Glomerular visceral epithelial cell (primary cell): ENCODE results near the gene VAC14.
A peak's percentile ranks its signal among the peaks of the same experiment; 100 is the strongest.

Experiments used
- DNase-seq: peaks from one replicate; pipeline ENCODE4 v3.0.0-alpha.2; 2016; ENCODE audit errors: extremely low spot score

The VAC14 gene

DNA sequence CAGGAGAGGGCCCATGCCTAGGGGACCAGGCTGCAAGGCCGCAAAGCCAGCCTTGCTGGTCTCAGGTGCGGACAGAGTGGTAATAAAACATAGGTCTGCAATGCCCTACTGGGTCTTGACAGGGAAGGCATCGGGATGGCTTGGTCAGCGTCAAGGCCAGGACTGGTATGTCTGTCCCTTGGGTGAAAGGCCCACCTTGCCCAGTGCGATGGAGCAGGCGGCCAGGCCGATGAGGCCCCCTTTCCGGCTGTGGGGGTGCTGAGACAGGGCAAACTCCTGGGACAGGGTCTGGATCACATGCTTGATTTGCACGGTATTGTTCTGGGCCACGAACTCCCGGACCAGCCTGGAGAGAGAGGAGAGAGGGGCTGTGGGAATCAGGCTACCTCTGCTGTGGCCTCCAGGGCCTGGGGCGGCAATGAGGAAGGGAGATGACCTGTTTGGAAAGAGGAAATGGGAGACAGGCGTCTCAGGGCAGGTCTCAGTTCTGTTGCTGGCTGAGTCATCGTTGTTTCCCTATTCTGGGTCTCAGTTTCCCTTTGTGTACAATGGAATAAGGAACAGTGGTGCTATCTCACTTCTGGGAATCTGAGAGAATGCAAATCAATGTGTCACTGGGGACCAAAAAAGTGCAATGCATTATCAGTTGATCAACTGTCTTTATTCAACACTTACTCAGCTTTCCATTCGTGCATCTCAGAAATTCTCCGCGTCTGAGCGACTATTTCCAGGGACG lies 14.8 kb downstream of the VAC14 start:
- no peak for DNase-seq

GRCh38 chr16:70784692-70785555 lies 16.0 kb downstream of the VAC14 start:
- no peak for DNase-seq

DNA sequence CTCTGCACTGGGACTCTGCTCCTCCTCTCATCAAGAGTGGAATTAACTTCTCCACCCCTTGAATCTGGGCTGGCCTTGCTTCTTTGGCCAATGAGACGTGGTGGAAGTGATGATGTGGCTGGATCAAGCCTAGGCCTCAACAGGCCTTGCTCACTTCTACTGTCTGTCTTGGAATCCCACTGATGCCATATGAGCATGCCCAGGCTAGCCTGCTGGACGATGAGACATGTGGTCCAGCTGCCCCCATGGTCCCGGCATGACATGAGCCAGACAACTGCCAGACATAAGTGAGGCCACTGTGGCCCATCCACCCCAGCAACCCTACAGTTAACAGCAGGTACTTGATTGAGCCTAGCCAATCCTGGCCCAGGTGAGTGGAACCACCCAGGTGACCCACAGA lies 18.7 kb downstream of the VAC14 start:
- DNase-seq = no peak

GRCh38 chr16:70781800-70782199 lies 19.2 kb downstream of the VAC14 start:
- DNase-seq = no peak

DNA sequence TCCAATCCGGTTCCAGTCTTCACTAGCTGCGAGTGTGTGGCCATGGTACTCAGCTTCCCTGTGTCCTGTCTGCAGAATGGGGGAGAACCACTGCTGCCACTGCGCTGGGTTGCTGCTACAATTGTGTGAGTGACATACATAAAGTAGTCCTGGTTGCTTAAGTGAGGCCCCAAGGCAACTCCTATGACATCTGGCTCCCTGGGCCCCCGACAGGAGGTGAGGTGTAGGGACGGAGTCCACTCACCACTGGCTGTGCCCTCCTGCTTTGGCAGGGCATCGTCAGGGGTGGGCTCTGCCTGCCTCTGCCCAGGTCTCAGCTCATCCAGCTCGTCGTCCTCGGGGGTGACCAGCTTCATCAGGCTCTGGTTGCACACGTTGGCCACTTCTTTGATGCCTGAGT lies 20.4 kb downstream of the VAC14 start:
- no peak for DNase-seq

- DNase-seq = no peak
These were observed 21.6 kb downstream of the VAC14 start for GRCh38 chr16:70779361-70779760.

- DNase-seq = peak; percentile 71
These were observed 22.1 kb downstream of the VAC14 start for GRCh38 chr16:70778901-70779309.

GRCh38 chr16:70777973-70778406 lies 23.0 kb downstream of the VAC14 start:
- DNase-seq = no peak

DNA sequence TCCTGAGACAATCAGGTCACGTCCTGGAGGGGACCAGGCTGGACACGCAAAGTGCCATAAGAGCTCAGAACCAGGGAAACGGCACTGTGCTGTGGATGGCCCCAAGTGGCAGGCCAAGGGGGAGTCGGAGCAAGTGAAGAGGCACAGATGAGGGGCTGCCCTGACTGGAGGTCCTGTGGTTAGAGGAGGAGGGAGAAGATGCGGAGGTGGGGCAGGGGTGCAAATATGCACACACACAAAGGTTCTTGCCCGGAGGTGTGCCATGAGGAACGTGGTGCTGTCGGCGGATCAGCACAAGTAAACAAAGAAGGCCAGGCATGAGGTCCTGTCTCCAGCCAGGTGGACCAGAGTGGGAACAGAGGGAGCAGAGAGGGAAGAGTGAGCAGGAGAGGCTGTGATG lies 23.5 kb downstream of the VAC14 start:
- no peak for DNase-seq

GRCh38 chr16:70775399-70775798 lies 25.6 kb downstream of the VAC14 start:
- no peak for DNase-seq

- DNase-seq = no peak
These were observed 26.7 kb downstream of the VAC14 start for GRCh38 chr16:70774261-70774660.

- no peak for DNase-seq
These were observed 28.5 kb downstream of the VAC14 start for GRCh38 chr16:70772493-70772892.

- DNase-seq = peak; percentile 66
These were observed 30.1 kb downstream of the VAC14 start for GRCh38 chr16:70770626-70771552.

DNA sequence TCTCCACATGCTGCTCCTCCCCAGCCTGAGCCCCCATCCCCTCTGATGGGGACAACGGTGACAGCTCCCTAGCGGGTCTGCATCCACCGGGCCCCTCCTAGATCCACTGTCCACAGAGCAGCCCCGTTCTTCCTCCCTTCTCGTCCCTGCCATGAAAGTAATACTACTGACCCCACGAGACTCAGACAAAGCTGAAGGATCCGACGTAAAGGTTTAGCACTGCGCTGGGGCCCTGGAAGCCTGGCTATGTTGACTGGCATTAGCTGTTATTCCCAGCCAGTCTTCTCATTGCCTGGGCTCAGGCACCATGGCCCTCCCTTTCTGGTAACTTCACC lies 30.7 kb downstream of the VAC14 start:
- DNase-seq = no peak

GRCh38 chr16:70769761-70770160 lies 31.2 kb downstream of the VAC14 start:
- DNase-seq = no peak

DNA sequence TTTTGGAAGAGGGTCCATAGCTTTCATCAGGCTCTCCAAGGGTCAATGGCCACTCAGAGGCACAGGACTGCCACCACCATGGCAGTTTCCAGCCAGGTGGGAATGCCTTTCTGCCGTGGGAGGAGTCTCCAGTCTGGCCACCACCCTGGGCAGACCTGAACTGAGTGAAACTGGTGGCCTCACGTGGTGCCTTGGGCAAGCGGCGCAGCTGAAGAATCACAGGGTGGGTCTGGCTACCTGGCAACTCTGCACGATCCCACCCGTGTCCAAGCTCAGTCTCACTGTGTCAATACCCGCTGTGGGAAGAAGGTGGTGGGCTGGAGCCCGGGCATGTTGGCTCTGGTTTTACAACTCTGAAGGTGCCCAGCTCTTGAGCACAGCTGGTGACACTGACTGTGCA lies 31.8 kb downstream of the VAC14 start:
- no peak for DNase-seq

- no peak for DNase-seq
These were observed 32.8 kb downstream of the VAC14 start for GRCh38 chr16:70768203-70768580.

DNA sequence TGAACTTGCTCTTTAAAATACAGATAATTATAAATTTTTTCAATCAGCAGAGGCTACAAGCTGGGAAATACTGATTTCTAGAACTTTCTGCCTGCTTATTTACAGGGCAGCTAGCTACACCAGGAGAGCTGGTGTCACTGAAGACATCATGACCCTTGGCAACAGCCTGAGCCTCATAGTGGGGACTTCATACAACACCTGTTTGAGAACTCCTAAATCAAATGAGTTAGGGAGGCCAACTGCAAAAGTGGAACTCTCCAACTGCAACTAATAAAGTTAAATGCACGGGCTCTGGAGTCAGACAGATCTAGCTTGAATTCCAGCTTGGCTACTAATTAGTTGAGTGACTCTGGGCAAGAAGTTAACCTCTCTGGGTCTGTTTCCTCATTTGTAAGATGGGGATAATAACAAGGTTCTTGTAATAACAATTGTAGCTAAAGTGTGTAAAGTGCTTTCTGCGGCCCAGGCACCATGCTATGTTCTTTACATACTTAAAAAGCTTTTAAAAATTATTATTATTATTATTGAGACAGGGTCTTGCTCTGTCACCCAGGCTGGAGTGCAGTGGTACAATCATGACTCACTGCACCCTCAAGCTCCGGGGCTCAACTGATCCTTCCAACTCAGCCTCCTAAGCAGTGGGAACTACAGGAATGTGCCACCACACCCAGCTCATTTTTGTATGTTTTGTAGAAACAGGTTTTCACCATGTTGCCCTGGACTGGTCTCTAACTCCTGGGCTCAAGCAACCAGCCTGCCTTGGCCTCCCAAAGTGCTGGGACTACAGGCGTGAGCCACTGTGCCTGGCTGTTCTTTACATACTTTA lies 33.4 kb downstream of the VAC14 start:
- peak; percentile 14 for DNase-seq

DNA sequence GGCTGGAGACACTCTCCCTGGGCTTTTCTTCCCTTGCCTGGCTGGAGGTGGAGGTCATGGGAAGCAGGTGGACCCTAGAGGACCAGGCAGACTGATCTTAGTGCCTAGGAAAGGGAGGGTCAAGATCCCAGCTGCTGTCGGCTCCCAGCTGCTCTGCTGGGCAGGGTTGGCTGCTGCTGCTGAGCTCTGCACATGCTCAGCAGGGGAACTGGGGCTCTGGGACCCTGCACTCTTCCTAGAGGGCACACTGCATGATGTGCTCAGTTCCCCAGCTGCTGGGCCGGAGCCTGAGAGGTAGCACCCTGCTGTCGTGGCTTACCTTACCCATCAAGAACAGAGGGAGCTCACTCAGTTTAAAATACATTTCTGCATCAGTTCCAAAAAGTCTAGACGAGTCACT lies 34.3 kb downstream of the VAC14 start:
- DNase-seq = no peak

DNA sequence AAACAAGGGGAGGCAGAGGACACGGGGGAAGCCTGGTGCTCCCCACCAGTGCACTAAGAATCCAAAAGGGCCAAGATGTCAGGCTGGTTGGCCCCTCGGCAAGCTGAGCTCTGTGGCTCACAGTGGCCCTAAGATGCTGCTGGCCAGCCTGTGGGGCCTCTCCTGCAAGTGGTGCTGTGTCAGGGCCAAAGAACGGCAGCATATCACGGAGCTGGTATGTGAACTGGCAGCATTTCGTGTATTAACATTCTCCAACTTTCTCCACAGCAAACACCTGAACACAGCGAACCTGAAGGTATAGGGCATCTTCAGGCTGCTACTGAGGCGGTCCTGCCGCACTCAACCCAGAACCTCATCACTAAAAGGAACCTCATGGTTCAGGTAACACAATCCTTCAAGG lies 34.8 kb downstream of the VAC14 start:
- no peak for DNase-seq

- no peak for DNase-seq
These were observed 35.5 kb downstream of the VAC14 start for GRCh38 chr16:70765491-70765890.
